ENCODE data around the gene ASIC4.

ASIC4 gene

DNA sequence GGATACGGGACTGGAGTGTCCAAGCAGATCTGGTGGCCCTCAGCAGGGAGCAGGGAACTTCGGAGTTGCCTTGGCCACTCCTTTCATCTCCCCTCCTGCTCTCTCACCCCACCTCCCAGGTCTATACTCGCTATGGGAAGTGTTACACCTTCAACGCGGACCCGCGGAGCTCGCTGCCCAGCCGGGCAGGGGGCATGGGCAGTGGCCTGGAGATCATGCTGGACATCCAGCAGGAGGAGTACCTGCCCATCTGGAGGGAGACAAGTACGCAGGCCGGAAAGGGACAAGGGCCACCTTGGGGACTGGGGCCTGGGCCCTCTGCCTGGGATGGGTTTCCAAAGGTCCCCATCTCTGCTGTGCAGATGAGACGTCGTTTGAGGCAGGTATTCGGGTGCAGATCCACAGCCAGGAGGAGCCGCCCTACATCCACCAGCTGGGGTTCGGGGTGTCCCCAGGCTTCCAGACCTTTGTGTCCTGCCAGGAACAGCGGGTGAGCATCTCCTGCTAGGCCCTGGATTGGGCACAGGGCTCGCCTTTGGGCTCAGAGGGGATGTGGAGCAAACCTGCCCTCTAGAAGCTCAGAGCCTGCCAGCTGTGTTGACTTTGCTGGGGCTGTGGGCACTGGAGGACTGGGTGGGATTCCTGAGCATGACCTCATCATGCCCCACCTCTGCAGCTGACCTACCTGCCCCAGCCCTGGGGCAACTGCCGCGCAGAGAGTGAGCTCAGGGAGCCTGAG is 17.5 kb downstream of the ASIC4 start:
- no peak for DNase-seq (ENCODE audit: low read depth in 2 of 2, low spot score in 1 of 2)

DNA sequence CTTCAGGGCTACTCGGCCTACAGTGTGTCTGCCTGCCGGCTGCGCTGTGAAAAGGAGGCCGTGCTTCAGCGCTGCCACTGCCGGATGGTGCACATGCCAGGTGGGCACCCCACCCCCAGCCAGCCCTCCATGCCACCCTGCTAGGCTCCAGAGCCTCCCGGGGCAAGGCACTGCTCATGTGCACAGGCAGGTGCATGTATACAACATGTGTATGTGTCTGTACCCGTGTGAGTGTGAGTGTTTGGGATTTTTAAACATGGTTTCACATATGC is 18.0 kb downstream of the ASIC4 start:
- DNase-seq (ENCODE audit: low read depth in 2 of 2, low spot score in 1 of 2) = no peak

DNA sequence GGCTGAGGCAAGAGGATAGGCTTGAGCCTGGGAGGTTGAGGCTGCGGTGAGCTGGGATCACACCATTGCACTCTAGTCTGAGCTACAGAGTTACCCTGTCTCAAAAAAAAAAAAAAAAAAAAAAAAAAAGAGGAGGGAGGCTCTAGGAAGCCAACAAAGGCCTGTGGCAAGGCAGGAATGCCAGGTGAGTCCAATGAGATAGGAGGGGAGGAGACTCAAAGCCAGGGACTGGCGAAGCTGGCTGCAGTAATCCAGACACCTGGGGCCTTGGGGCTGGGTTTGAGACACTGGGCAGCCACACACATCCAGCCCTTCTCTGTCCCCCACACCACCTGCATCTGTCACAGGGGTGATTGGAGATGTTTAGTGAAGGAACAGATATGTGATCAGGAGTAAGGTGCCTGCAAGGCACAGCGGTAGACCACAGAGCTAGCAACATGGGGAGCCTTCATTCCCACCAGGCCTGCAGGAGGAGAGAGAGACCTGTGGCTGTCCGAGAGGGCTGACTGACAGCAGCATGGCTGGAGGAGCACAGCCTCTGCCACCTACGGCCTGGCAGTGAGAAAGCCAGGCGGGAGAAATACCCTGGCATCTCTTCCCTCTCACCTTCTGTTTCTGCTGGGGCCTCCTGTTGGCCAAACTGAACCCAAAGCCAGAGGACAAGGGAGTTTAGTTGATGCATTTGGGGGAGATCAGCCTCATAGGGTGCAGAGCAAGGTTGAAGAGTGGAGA is 19.8 kb downstream of the ASIC4 start:
- no peak for DNase-seq (ENCODE audit: low read depth in 2 of 2, low spot score in 1 of 2)

DNA sequence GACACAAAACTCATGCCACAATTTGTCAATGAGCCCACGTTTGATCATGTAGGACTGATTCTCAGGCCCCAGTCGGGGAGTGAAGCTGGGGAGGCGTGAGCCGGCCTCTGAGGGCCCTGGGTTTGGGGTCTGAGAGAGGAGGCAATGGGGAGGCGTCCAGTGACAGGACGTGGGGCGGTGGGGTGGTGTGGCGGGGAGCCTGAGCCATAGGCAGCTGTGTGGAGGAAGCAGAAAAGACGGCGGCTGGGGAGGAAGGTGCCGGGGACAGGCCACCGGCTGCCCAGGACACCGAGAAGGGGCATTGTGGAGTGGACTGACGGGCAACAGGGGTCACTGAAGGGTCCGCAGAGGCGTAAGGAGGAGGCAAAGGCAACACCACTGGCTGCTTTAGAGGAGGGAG is 22.1 kb downstream of the ASIC4 start:
- DNase-seq (ENCODE audit: low read depth in 2 of 2, low spot score in 1 of 2) = no peak

DNA sequence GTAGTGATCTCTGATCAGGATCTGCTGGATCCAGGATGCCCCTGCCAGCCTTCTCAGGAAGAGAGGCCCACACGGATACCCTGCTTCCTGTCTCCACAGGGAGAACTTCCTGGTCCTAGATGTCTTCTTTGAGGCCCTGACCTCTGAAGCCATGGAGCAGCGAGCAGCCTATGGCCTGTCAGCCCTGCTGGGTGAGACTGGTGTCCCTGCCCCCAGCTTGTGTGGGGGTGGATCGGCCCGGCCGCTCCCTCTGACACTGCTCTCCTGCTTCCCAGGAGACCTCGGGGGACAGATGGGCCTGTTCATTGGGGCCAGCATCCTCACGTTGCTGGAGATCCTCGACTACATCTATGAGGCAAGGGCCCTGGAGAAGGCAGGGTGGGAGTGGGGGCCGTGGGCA is 22.7 kb downstream of the ASIC4 start:
- DNase-seq (ENCODE audit: low read depth in 2 of 2, low spot score in 1 of 2) = no peak

DNA sequence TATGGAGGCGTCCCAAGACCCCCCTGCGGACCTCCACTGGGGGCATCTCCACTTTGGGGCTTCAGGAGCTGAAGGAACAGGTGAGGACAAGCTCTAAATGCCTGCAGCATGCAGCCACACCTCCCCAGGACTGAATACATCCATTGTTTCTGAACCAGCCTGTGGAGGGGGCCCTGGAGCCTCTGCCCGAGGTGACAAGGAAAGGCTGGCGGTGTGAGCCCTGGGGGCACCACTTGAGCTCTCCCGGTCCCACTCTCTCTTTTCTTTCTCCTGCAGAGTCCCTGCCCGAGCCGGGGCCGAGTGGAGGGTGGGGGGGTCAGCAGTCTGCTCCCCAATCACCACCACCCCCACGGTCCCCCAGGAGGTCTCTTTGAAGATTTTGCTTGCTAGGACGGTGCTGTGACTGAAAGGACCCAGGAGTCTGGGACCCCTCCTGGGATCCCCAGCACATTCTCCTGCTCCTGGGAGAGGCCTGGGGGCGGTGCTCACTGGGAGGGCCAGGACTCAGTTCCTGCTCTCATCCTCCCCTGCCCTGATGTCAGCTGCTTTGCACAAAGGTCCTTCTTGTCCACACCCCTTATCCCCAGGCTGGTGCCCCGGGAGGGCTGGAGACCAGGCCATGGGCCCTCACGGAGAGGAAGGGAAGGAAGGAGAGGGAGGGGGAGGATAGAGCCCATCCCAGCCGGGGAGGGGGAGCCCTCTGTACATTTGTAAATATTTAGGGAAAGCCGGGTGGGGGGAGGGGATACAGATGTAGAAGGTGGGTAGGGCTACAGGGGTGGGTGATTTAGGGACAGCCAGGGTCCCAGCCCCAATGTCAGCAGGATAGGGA is 23.6 kb downstream of the ASIC4 start:
- DNase-seq (ENCODE audit: low read depth in 2 of 2, low spot score in 1 of 2) = no peak

DNA sequence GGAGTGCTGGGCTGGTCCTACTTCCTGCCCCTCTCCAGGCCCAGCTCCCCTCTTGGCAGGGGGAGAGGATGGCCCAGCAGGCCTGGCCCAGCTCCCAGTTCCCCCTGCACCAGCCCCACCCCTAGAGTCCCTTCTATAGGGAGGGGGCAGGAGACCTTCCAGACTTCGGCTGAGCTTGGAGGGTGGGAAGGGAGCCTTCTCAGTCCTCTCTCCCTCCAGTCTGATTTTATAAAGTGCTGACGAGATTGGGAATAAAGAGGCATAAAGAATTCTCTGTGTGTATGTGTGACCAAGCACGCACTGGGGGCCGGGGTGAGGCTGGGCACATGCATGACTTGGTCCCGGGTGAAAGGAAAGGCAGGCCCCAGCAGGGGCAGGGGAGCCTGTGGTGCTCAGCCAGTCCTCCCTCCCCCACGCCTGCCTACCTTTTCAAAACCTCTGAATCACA is 24.2 kb downstream of the ASIC4 start:
- DNase-seq (ENCODE audit: low read depth in 2 of 2, low spot score in 1 of 2) = no peak

DNA sequence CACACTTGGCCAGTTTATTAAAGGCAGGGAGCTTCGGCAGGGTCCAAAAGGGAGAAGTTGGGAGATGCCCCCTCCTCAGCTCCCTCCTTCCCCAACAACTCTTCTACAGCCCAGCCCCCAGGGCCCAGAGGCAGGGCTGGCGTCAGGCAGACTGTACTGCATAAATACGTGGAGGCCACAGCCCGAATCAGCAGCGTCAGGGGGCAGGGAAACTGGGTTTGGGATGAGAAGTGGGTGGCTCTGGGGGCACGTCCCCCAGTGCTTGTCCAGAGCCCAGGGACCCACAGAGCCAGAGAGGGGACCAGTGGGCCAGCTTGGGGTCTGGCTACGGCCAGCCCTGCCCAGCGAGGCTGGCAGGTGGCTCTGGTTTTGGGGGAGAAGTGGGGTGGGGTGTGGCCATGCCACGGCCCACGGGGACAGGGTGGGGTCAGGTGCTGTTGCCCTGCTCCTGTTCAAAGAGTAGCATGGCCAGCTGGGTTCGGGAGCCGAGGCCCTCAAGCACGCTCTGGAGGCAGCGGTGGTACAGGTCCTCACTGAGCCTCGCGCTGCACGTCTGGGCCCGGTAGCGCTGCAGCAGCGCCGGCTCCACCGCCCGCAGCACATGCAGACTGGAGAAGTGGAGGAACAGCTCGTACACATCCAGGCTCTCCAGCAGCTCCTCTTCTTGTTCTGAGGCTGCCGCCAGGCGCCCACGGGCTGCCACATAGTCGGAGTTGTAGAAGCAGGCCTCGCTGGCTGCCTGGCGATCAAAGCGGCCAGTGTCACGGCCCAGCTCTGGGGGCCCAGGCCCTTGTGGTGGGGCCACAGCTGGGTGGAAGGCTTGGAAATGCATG is 24.9 kb downstream of the ASIC4 start:
- DNase-seq (ENCODE audit: low read depth in 2 of 2, low spot score in 1 of 2) = no peak

DNA sequence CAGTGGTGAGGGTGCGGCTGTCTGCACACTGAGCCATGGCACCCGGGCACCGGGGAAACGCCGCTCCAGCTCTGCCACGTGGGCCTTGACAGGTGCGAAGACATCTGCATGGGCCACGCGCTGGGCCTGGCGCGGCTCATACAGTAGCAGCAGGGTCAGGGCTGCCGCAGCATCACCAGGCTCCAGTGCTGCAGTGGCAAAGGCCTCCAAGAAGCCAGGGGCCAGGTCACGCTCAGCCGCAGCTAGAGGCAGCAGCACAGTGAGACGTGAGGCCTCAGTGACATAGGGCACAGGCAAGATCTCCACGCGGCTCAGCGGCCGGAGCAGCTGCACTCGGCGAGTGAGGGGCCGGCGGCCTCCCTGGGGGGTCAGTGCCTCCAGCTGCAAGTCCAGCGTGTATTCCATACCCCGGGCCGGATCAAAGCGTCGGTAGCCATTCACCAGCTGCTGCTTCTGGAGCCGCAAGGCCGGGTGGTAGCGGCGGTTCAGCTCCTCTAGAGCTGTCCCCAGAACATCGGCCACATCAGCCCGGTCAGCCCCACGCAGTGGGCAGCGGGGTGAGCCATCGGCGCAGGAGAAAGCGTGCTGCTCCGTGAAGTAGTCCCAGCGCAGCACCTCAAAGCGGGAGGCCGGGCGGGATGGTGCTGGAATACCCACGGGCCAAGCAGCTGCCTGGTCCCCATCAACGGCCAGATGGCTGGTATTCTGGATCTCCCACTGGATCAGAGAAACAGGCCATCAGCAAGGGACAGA is 25.8 kb downstream of the ASIC4 start:
- DNase-seq (ENCODE audit: low read depth in 2 of 2, low spot score in 1 of 2) = no peak

DNA sequence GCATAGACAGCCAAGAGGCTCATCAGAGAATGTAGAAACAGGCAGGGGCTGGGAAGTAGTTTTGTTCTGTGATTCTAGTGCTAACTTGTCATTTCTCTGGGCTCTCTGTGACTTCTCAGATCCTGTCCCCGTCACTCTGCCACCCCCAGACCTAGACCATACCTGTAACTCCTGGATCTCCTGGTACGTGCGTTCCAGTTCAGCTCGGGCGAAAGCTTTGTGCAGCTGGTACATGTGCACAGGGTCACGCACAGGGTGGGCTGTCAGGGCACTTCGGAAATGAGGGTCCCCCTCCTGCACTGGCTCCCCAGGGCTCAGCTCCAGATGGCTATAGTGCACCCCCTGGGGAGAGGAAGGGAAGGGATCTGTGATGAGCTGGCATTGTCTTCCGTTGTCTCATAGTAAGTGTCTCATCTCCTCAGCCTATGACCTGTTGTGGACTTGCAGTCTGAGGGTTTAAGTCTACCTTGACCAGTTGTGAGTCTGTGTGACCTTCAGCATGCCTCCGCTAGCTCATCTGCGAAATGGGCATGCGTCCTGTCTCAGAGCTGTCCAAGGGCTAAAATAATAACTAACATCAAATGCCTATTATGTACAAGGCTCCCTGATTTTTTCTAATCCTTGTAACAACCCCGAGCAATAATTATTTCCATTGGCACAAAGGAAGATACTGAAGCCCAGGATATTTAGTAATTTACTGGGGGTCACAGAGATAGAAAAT is 26.7 kb downstream of the ASIC4 start:
- DNase-seq (ENCODE audit: low read depth in 2 of 2, low spot score in 1 of 2) = no peak

DNA sequence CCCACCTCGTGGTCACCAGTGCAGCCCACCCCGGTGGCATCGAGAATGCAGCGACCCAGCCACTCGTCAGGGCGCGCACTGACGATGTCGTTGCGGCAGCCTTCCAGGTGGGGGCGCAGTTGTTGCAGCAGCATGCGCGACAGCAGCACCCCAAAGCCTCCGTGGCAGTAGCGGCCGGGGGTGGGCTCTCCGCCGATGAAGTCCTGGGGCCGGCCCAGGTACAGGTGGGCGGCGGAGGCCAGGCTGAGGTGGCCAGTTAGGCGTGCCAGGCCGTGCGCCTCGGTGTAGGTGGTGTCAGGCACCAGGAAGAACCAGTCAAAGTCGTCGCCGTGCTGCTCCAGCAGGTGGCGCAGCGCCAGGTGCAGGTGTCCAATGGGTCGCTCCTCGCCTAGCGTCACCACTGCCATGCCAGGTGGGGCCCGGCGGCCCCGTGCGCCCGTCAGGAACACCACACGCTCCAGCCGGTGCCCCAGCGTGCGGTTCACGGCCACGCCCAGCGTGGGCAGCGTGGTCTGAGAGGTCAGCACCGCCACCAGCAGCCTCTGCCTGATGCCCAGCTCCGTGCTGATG is 27.4 kb downstream of the ASIC4 start:
- peak; percentile 69 to 75 for DNase-seq (ENCODE audit: low read depth in 2 of 2, low spot score in 1 of 2)

DNA sequence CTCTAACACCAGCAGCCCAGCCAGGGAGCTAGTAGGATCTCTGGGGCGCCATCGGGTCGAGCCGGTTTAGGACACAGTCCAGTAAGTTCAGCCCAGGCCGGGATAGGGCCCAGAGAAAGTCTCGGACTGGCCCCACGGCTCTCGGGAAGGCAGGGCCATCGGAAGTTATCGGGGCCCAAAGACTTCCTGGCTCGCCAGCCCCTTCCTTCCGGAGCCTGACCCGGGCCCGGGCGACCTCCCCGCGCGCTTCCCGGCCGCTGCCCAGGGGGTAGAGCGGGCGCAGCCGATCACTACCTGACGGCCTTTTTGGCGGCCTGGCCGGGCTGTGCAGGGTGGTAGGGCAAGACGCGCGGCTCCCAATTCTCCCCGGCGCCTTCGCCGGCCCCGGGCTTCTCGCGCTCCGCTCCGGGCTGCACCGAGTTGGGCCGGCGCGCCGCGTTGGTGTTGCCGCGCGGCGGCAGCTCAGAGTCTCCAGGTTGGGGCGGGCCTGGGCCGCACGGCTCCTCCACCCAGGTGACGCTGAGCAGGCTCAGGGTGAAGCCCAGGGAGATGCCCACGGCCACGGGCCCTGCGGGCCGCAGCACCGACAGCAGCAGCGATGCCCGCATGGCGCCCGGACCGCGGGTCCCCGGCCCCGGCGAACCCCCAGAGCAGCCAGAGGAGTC is 28.8 kb downstream of the ASIC4 start:
- DNase-seq (ENCODE audit: low read depth in 2 of 2, low spot score in 1 of 2) = no peak

DNA sequence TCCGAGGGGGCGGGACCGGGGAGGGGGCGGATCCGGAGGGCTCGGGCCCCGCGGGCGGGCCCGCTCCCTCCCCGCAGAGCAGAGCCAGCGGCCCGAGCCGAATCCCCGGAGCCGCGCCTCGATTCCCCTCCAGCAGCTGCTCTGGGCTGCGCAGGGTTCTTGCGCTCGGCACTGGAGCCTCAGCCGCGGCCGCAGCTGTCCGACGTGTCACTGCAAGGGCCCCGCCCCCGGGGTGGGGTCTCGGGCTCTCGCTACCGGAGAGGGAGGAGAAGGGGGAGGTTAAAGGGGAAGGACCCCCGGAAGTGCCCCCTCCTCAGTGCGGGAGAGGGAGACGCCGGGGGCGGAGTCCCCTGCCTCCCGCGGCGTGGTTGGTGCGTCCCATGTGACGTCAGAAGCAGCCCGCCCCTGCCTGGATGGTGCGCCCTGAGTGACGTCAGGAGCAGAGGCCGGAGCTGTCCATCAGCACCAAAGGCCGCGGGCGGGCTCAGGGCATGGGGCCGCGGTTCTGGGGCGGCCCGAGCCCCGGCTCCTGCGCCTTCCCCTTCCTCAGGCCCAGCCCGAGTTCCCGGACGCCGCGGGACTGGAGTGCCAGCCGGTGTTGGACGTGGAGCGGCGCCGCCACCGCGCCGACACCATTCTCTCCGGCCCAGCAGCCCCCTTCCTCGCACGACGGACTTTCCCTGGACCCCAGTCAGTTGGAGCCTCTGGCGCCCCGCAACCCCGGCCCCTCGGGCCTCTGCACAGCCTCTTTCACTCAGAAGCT is 29.5 kb downstream of the ASIC4 start, which contains the start of the genes CHPF and TMEM198:
TSS of gene CHPF (minus strand) at position 214 of the 763 bp plus-strand sequence. CDS start 271 bp downstream, outside the sequence.
TSS of gene TMEM198 (plus strand) at position 433 of the 763 bp plus-strand sequence. CDS start 700 bp downstream, outside the sequence.
- DNase-seq (ENCODE audit: low read depth in 2 of 2, low spot score in 1 of 2) = peak; percentile 78 to 84

DNA sequence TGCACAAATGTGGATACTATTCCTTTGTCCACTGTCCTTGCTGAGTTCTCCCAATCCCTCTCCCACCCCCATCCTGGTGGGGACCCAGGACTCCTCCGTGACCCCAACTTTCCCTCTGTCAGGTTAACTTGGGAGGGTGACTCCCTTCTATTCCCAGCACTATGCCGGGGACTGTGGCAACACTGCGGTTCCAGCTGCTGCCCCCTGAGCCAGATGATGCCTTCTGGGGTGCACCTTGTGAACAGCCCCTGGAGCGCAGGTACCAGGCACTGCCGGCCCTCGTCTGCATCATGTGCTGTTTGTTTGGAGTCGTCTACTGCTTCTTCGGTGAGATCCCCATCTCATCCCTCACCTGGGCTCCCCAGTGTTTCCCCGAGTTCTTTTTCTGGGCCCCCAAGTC is 30.3 kb downstream of the ASIC4 start:
- no peak for DNase-seq (ENCODE audit: low read depth in 2 of 2, low spot score in 1 of 2)

DNA sequence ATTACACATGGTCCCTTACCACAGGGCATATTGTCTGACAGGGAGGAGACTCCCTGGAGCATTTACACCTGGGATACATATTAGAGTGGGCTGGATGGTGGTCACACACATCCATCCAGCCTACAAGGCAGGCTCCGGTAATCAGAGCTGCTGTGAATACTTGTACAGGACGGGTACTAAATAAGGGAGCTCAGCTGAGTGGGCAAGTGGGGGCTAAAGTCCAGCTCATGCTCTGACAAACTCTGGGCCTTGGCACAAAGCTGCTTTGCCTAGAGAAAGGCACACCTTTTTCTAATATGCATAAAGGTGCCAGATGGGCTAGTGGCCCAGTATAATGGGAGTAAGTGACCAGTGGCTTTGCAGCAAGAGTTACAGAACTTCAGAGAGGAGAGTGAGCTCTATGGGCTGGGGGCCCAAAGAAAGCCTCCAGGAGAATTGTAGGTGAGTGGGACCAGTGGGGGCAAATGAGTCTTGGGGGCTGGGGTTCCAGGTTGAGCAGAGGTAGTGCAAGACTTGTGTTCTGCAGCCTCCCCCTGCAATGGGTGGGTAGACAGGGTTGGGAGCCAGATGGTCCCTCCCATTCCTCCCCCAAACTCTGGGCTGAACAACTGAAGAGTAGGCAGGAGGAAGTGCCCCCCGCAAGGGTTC is 31.1 kb downstream of the ASIC4 start:
- no peak for DNase-seq (ENCODE audit: low read depth in 2 of 2, low spot score in 1 of 2)

DNA sequence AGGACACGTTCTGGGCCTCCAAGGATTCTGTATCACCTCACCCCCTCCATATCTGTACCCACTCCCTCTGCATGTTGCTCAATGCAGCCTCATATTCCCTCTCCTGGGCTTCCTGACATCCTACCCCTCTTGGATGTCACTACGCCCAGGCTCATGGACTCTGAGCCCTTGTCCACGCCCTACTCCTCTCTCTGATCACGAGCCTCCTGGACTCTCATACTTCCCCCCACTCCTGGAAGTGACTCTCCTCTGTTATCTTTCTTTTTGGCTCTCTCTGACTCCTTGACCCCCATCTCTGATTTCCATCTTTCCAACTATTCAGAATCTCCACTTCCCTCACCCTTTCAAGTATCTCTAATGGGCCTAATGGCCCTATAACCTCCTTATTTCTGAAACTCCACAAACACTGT is 31.7 kb downstream of the ASIC4 start:
- no peak for DNase-seq (ENCODE audit: low read depth in 2 of 2, low spot score in 1 of 2)

DNA sequence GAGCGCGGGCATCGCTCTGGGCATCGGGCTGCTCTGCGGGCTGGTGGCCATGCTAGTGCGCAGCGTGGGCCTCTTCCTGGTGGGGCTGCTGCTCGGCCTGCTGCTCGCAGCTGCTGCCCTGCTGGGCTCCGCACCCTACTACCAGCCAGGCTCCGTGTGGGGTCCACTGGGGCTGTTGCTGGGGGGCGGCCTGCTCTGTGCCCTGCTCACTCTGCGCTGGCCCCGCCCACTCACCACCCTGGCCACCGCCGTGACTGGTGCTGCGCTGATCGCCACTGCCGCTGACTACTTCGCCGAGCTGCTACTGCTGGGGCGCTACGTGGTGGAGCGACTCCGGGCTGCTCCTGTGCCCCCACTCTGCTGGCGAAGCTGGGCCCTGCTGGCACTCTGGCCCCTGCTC is 33.3 kb downstream of the ASIC4 start:
- DNase-seq (ENCODE audit: low read depth in 2 of 2, low spot score in 1 of 2) = no peak
